C4-2B (cell line): ENCODE results near the gene MEF2D.

Experiments
- CTCF ChIP-seq: fragments of 450-650 bp; conservative IDR thresholded peaks from 2 replicates; pipeline ENCODE4 v1.5.1; 2017; ENCODE audit warnings: mild to moderate bottlenecking
- ZFX ChIP-seq: fragments of 450-650 bp; IDR thresholded peaks from 2 replicates; pipeline ENCODE4 v1.6.1; 2017

- TF ChIP-seq CTCF (no peak), ZFX (no peak)
Measured at GRCh38 chr1:156425943-156426342, 74.6 kb downstream of the MEF2D start.
